KG1 (cell line): ENCODE measurements around the gene LDLRAD3.

Experiments used
- DNase-seq: peaks from one replicate; lab custom pipeline; 2025; lab: John Stamatoyannopoulos, UW

The LDLRAD3 gene

DNA sequence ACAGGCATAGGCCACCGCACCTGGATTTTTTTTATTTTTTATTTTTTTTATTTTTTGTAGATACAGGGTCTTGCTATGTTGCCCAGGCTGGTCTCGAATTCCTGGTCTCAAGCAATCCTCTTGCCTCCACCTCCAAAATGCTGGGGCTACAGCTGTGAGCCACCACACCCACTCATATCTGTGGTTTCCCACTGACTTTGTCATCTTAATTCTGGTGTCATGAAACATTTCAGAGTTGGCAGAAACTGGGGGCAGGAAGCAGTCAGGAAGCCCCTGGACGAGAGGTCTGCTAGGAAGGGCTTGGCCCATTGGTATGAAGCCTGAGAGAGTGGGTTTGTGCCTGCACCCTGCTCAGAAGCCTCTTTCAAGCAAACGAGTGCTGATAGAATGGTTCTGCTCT is 296.3 kb downstream of the LDLRAD3 start:
- no peak for DNase-seq

- no peak for DNase-seq
Measured at GRCh38 chr11:36240801-36241200, 296.9 kb downstream of the LDLRAD3 start.

DNA sequence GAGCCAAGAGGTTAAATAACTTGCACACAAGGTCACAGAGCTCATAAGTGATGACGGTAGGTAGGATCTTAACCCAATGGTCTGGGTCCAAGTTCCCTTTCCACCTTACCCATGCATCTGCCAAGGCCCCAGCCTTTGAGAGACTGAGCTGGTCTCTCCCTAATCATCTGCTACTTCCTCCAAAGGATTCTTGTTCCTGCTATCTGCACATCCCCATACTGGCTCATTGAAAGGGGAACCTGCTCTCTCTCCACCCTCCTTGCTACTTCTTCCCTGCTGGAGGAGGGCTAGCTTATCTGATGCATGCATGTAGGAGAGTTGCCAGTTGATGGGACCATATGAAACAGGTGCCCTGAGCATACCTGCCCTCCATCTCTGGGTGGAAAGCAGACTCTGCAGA is 297.6 kb downstream of the LDLRAD3 start:
- DNase-seq = no peak

GRCh38 chr11:36243641-36244040 is 299.8 kb downstream of the LDLRAD3 start:
- no peak for DNase-seq

- DNase-seq = no peak
Measured at GRCh38 chr11:36247493-36247892, 303.6 kb downstream of the LDLRAD3 start.

DNA sequence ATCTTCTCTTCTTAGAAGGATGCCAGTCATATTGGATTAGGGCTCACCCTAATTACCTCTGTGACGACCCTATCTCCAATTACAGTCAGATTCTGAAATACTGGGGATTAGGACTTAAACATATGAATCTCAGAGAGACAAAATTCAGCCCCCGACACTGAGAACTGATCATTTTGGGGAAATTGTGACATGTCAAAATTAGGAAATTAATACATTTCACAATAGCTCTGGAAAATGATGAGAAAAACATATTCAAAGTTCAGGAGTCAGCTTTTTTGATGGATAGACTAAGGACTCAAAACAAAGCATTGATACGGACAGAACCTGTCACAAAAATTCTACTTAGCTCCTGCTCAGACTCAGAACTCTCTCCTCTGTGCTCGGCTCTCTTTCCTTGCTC is 304.6 kb downstream of the LDLRAD3 start:
- DNase-seq = no peak

- no peak for DNase-seq
Measured at GRCh38 chr11:36249246-36249645, 305.4 kb downstream of the LDLRAD3 start.

DNA sequence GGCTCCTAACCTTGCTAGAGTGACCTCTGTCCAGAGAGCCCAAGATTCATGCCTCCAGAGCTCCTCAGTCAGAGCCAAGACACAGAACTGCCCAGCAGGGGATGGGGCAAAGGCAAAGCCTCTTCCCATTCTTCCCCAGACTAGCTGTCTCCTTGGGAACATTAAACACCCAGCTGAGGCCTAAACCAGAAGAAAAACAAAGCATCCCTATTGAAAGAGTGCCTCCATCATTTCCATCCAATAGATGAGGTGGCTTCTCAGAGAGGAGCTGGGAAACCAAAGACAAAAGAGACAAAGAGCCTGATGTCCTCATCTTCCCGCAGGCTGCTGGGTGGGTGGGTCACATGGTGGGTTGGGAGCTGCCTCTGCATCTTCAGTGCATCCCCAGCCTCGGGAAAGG is 308.0 kb downstream of the LDLRAD3 start:
- DNase-seq = no peak

GRCh38 chr11:36253238-36253637 is 309.4 kb downstream of the LDLRAD3 start:
- DNase-seq = no peak

DNA sequence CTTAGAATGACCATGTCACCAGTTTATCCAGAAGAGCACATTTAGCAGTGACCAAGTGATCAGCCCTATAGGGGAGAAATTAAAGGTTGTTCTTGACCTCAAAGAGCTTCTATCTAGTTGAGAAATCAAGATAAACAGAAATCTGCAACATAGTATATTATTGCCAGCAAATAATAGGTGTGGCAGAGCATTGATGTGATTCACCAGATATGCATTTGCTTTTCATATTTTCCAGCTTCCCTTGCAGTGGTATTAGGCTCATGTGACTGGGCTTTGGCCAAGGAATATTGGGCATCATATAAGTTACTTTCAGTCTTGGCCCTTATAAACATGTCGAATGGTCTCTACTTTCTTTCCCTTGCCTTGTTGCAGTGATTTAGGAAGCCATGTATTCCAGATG is 310.9 kb downstream of the LDLRAD3 start:
- DNase-seq = no peak

- no peak for DNase-seq
Measured at GRCh38 chr11:36257351-36257750, 313.5 kb downstream of the LDLRAD3 start.

GRCh38 chr11:36258730-36259360 is 315.0 kb downstream of the LDLRAD3 start:
- peak; percentile 14 for DNase-seq

GRCh38 chr11:36261094-36261493 is 317.2 kb downstream of the LDLRAD3 start:
- no peak for DNase-seq

- no peak for DNase-seq
Measured at GRCh38 chr11:36264011-36264972, 320.4 kb downstream of the LDLRAD3 start.

GRCh38 chr11:36264973-36265344 is 321.1 kb downstream of the LDLRAD3 start:
- no peak for DNase-seq

DNA sequence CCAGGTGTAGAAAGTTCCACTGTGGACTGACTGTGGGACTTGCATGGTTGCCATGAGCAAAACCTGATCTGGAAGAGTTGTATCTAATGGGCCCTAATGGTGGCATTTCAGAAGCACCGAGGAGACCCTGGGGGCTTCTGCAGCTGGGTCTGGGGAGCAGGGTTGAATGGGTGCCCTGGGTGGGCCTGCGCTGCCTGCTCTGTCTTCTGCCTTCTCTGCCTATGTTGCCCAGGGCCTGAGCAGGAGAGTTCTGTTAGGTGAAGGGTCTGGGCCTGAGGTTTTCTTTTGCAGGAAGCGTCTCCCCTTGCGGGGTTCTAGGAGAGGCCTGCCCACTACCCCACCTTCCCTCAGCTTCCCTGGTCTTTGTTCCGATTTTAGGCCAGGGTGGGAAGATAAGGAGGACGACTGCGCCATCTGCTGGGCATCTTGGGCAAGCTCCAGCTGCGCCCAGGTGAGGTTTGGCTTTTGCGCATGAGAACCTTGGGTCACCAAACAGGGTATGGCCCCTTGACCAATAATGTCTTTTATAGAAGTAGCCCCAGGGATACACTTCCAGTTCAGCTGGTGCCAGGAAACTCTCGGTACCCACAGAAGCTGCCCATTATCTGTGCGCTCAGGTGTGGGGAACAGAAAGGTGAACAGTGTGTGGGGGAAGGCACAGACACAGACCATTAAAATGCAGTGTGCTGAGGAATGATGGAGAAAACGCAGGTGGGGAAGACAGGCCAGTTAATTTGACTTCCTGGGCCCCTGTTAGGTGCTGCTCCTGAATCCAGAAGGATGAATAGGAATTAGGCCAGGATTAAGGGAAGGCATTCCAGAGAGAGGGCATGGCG is 322.1 kb downstream of the LDLRAD3 start:
- peak; percentile 23 for DNase-seq

GRCh38 chr11:36266767-36267166 is 322.9 kb downstream of the LDLRAD3 start:
- DNase-seq = no peak

GRCh38 chr11:36268337-36268985 is 324.6 kb downstream of the LDLRAD3 start:
- DNase-seq = no peak

- DNase-seq = no peak
Measured at GRCh38 chr11:36270701-36271100, 326.8 kb downstream of the LDLRAD3 start.

GRCh38 chr11:36271794-36272407 is 328.0 kb downstream of the LDLRAD3 start:
- no peak for DNase-seq

- no peak for DNase-seq
Measured at GRCh38 chr11:36273110-36273509, 329.2 kb downstream of the LDLRAD3 start.

DNA sequence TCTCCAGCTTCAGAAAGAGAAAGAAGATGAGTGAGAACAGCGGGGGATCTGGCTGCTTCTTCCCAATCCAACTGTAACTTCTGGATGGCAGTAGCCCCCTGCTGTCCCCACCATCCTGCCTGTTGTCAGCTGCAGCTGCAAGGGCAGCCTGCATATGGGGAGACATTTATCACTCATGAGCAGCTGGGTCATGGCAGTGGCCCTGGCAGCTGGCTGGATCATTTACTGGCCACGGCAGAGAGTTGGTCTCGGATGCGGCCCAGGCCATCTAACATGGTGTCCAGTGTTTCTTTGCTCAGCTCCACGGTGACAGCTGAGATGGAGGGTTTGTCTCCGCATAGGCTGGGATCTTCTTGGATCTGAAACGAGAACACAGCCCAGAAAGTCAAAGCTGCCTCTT is 330.6 kb downstream of the LDLRAD3 start:
- DNase-seq = no peak
